GM12892 (cell line): ENCODE data around the gene TRRAP.

Experiments
- POLR2A ChIP-seq: IDR thresholded peaks from 2 replicates; pipeline ENCODE4 v1.6.1; 2011; ENCODE audit warnings: low read depth, low read length, control low read depth
- POLR2AphosphoS5 ChIP-seq: IDR thresholded peaks from 2 replicates; pipeline ENCODE4 v1.6.1; 2011; ENCODE audit warnings: low read depth, low read length, control low read depth
- TAF1 ChIP-seq: IDR thresholded peaks from 2 replicates; pipeline ENCODE4 v1.6.1; 2011; ENCODE audit warnings: low read depth, mild to moderate bottlenecking, control low read depth, low read length, borderline replicate concordance

DNA sequence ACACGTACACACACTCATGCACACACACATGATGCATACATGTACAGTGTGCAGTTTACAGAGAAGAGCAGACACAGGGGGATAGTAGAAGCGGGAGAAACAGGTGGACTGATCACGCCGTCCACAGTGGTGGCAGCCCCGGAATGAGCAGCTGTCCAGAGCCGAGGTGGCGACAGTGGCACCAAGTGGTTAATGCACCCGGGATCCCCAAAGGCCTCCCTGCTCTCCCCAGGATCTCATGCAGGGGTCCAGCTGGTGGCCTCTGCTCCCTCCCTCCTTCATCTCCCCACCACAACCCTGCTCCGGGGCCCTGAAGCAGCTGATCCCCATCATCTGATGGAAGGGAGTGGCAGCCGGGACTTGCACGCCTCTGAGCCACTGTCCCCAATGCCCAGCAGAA, 38.2 kb upstream of the TRRAP start:
- no peak for TF ChIP-seq TAF1
- TF ChIP-seq POLR2A, result no peak
- TF ChIP-seq POLR2AphosphoS5, result no peak
